ENCODE data around the gene EPS15. TPM values are rescaled to one million over a fixed set of nuclear protein-coding genes. Genes with fewer than 3 reads are reported as not detected.

Gene EPS15
- total and polyA plus RNA-seq, 8 donors, result 9.9 to 42.0 (median 25.3) TPM

GRCh38 chr1:51432146-51432545, 86.9 kb downstream of the EPS15 start:
- Histone ChIP-seq H3K36me3 (no peaks in the 10 kb centered on the region), H3K4me1 (peaks cover 0 to 7% (median 0%) of the 10 kb centered on the region in 3 donors), H3K9me3 (no peaks in the 10 kb centered on the region), H3K4me3 (no peak overlapping the region), H3K27me3 (no peaks in the 10 kb centered on the region), H3K27ac (no peak overlapping the region)
- TF ChIP-seq CTCF (IDR thresholded peaks at IDR 0.05), result no peak
- FAIRE-seq (no peak), ATAC-seq (no peak), DNase-seq (no peak)
- intact Hi-C loops (cut with DNase I), result no loop called here

- H3K9me3 ChIP-seq, result no peaks in the 10 kb centered on the region
- H3K27me3 ChIP-seq, result no peaks in the 10 kb centered on the region
- intact Hi-C loops (cut with DNase I), result no loop called here
- H3K36me3 ChIP-seq, result no peaks in the 10 kb centered on the region
- DNase-seq, result no peak
- H3K4me1 ChIP-seq, result no peaks in the 10 kb centered on the region
- no peak for FAIRE-seq
- no peak overlapping the region for H3K4me3 ChIP-seq
- WGBS, 2 donors, result 98 to 100% methylated on average over 1 of the region's 1 CpG
- H3K27ac ChIP-seq, result no peak overlapping the region
- no peak for TF ChIP-seq CTCF (IDR thresholded peaks at IDR 0.05)
- ATAC-seq, result no peak
Observed at GRCh38 chr1:51427438-51427837, 91.6 kb downstream of the EPS15 start.

GRCh38 chr1:51425955-51426354, 93.1 kb downstream of the EPS15 start:
- TF ChIP-seq CTCF (IDR thresholded peaks at IDR 0.05), result no peak
- DNase-seq (no peak), FAIRE-seq (no peak), ATAC-seq (no peak)
- Histone ChIP-seq H3K27ac (no peak overlapping the region), H3K27me3 (no peaks in the 10 kb centered on the region), H3K4me1 (no peaks in the 10 kb centered on the region), H3K36me3 (no peaks in the 10 kb centered on the region), H3K4me3 (no peak overlapping the region), H3K9me3 (no peaks in the 10 kb centered on the region)
- intact Hi-C loops (cut with DNase I), result no loop called here
- WGBS, 2 donors, result 94 to 96% methylated on average over 3 of the region's 3 CpGs

GRCh38 chr1:51425273-51425672, 93.8 kb downstream of the EPS15 start:
- intact Hi-C loops (cut with DNase I), result no loop called here
- whole genome bisulfite sequencing, 2 donors, result 97 to 98% methylated on average over 1 of the region's 1 CpG
- H3K4me3 ChIP-seq, result no peak overlapping the region
- no peak for TF ChIP-seq CTCF (IDR thresholded peaks at IDR 0.05)
- H3K4me1 ChIP-seq, result no peaks in the 10 kb centered on the region
- no peaks in the 10 kb centered on the region for H3K9me3 ChIP-seq
- H3K27ac ChIP-seq, result no peak overlapping the region
- DNase-seq, result no peak
- no peaks in the 10 kb centered on the region for H3K27me3 ChIP-seq
- FAIRE-seq, result no peak
- H3K36me3 ChIP-seq, result no peaks in the 10 kb centered on the region
- no peak for ATAC-seq

GRCh38 chr1:51423073-51423821, 95.8 kb downstream of the EPS15 start:
- DNase-seq, result no peak
- no peak overlapping the region for H3K4me3 ChIP-seq
- no peaks in the 10 kb centered on the region for H3K4me1 ChIP-seq
- H3K36me3 ChIP-seq, result no peaks in the 10 kb centered on the region
- WGBS, 2 donors, result 88 to 91% methylated on average over 7 of the region's 7 CpGs
- FAIRE-seq, result no peak
- no peak for TF ChIP-seq CTCF (IDR thresholded peaks at IDR 0.05)
- no peak overlapping the region for H3K27ac ChIP-seq
- H3K9me3 ChIP-seq, result no peaks in the 10 kb centered on the region
- no peaks in the 10 kb centered on the region for H3K27me3 ChIP-seq
- intact Hi-C loops (cut with DNase I), result no loop called here
- peak in 2 of 4 donors; percentile 17 to 34 for ATAC-seq

All from pancreas (tissue), 10 donors.